Measurements from ENCODE around the gene WASF1. TPM values are rescaled to one million over a fixed set of nuclear protein-coding genes. Genes with fewer than 3 reads are reported as not detected.

Gene WASF1
- total RNA-seq, 1 donor from 2014 or later: 81.1 TPM

GRCh38 chr6:110198561-110198960, 19.1 kb upstream of the WASF1 start:
- no peak overlapping the region for H3K9ac ChIP-seq
- no peak for DNase-seq (ENCODE audit: low spot score)
- peaks cover 4% of the 10 kb centered on the region for H3K36me3 ChIP-seq
- no peaks in the 10 kb centered on the region for H3K4me1 ChIP-seq
- no peaks in the 10 kb centered on the region for H3K9me3 ChIP-seq (ENCODE audit: low read depth)
- H3K4me2 ChIP-seq: no peak overlapping the region
- Mint-ChIP-seq H3K9me3 (no peaks in the 10 kb centered on the region), H3K4me1 (peaks cover 9% of the 10 kb centered on the region), H3K4me3 (no peak overlapping the region), H3K27me3 (ENCODE audit: insufficient read depth, low read depth) (no peaks in the 10 kb centered on the region), H3K27ac (no peak overlapping the region), H3K36me3 (peaks cover 9% of the 10 kb centered on the region)
- no peak overlapping the region for H3K4me3 ChIP-seq
- no peak overlapping the region for H2AFZ ChIP-seq (replicated peaks)
- no peaks in the 10 kb centered on the region for H3F3A ChIP-seq (ENCODE audit: low read depth)
- peaks cover 22% of the 10 kb centered on the region for H3K79me2 ChIP-seq (ENCODE audit: low read depth)
- peaks cover 3% of the 10 kb centered on the region for H4K20me1 ChIP-seq (ENCODE audit: low read depth)
- H3K27ac ChIP-seq: no peak overlapping the region
- no peaks in the 10 kb centered on the region for H3K27me3 ChIP-seq
- no peak for TF ChIP-seq EZH2phosphoT487 (IDR thresholded peaks at IDR 0.05)
- no peak for TF ChIP-seq CTCF (IDR thresholded peaks at IDR 0.05)
- TF ChIP-seq EZH2 (IDR thresholded peaks at IDR 0.05): no peak

- peaks cover 9% of the 10 kb centered on the region for H3K36me3 Mint-ChIP-seq
- H3K4me3 ChIP-seq: no peak overlapping the region
- no peaks in the 10 kb centered on the region for H3K27me3 ChIP-seq
- no peak overlapping the region for H3K27ac ChIP-seq
- no peaks in the 10 kb centered on the region for H3K4me1 ChIP-seq
- no peak overlapping the region for H2AFZ ChIP-seq (replicated peaks)
- H3K9ac ChIP-seq: no peak overlapping the region
- no peaks in the 10 kb centered on the region for H3F3A ChIP-seq (ENCODE audit: low read depth)
- no peak overlapping the region for H3K4me3 Mint-ChIP-seq
- H3K4me1 Mint-ChIP-seq: peaks cover 9% of the 10 kb centered on the region
- H3K9me3 ChIP-seq (ENCODE audit: low read depth): no peaks in the 10 kb centered on the region
- H4K20me1 ChIP-seq (ENCODE audit: low read depth): peaks cover 10% of the 10 kb centered on the region
- no peak overlapping the region for H3K4me2 ChIP-seq
- no peaks in the 10 kb centered on the region for H3K9me3 Mint-ChIP-seq
- TF ChIP-seq CTCF (IDR thresholded peaks at IDR 0.05): no peak
- no peak for TF ChIP-seq EZH2phosphoT487 (IDR thresholded peaks at IDR 0.05)
- TF ChIP-seq EZH2 (IDR thresholded peaks at IDR 0.05): no peak
- no peaks in the 10 kb centered on the region for H3K27me3 Mint-ChIP-seq (ENCODE audit: insufficient read depth, low read depth)
- peaks cover 30% of the 10 kb centered on the region for H3K79me2 ChIP-seq (ENCODE audit: low read depth)
- DNase-seq (ENCODE audit: low spot score): no peak
- H3K36me3 ChIP-seq: peaks cover 4% of the 10 kb centered on the region
- H3K27ac Mint-ChIP-seq: no peak overlapping the region
Observed at GRCh38 chr6:110196874-110197273, 17.4 kb upstream of the WASF1 start.

- Histone ChIP-seq H4K20me1 (ENCODE audit: low read depth) (peaks cover 11% of the 10 kb centered on the region), H3K4me1 (no peaks in the 10 kb centered on the region), H3K27me3 (no peaks in the 10 kb centered on the region), H3K4me3 (no peak overlapping the region), H3K27ac (no peak overlapping the region), H2AFZ (replicated peaks) (no peak overlapping the region), H3K4me2 (no peak overlapping the region), H3F3A (ENCODE audit: low read depth) (no peaks in the 10 kb centered on the region), H3K79me2 (ENCODE audit: low read depth) (peaks cover 42% of the 10 kb centered on the region), H3K36me3 (peaks cover 4% of the 10 kb centered on the region), H3K9ac (no peak overlapping the region), H3K9me3 (ENCODE audit: low read depth) (no peaks in the 10 kb centered on the region)
- H3K4me3 Mint-ChIP-seq: no peak overlapping the region
- DNase-seq (ENCODE audit: low spot score): no peak
- TF ChIP-seq CTCF (IDR thresholded peaks at IDR 0.05) (no peak), EZH2 (IDR thresholded peaks at IDR 0.05) (no peak), EZH2phosphoT487 (IDR thresholded peaks at IDR 0.05) (no peak)
- H3K9me3 Mint-ChIP-seq: no peaks in the 10 kb centered on the region
- H3K27ac Mint-ChIP-seq: no peak overlapping the region
- H3K4me1 Mint-ChIP-seq: peaks cover 2% of the 10 kb centered on the region
- H3K36me3 Mint-ChIP-seq: peaks cover 9% of the 10 kb centered on the region
- no peaks in the 10 kb centered on the region for H3K27me3 Mint-ChIP-seq (ENCODE audit: insufficient read depth, low read depth)
Observed at GRCh38 chr6:110195639-110196038, 16.2 kb upstream of the WASF1 start.

Data from neural progenitor cell (in vitro differentiated cells).